K562 (cell line): ENCODE data around the gene PRKCE. TPM values are rescaled to one million over a fixed set of nuclear protein-coding genes. Genes with fewer than 3 reads are reported as not detected.
A peak's percentile ranks its signal among the peaks of the same experiment; 100 is the strongest.

Source experiments
- ATAC-seq: fragments of 200-7000 bp; cut with Tn5 transposase; 3 replicates; pipeline ENCODE4 v1.9.1; 2020; ENCODE audit warnings: moderate library complexity
- BruUV-seq: library from RNA; stranded (reverse); fragments of 400-500 nt; replicated peaks from 2 replicates; lab custom pipeline; 2021; lab: Mats Ljungman, UMichigan
- CTCF ChIA-PET: fragments of 300-600 bp; formaldehyde crosslinking; extraction: SDS; loops from one replicate; lab custom pipeline; 2021; ENCODE audit warnings: low intra/inter-chr PET ratio; lab: Yijun Ruan, JAX
- POLR2A ChIA-PET: fragments of 300-600, 350-650 bp; sonication (Branson Sonifier 250); formaldehyde crosslinking; extraction: SDS; loops from one replicate; lab custom pipeline; 2021; ENCODE audit warnings: antibody characterized with exemption, inconsistent platforms; lab: Yijun Ruan, JAX
- DNase-seq, 4 experiments: peaks; one replicate each; pipeline versions ENCODE4 v3.0.0 to v3.0.0-alpha.2; 2011 to 2018; ENCODE audit warnings: low spot score in 3 of 4, mixed read lengths in 3 of 4; ENCODE audit errors: extremely low read depth in 1 of 4
- FAIRE-seq: peaks from 2 replicates; lab custom pipeline; 2011; peaks lifted over from hg19 to GRCh38; lab: Jason Lieb, UNC
- H2AFZ ChIP-seq: 2 replicates; pipeline ENCODE4 v1.6.0; 2011; ENCODE audit warnings: low read depth, low read length, control low read depth, inconsistent platforms
- H3K27ac ChIP-seq: fragments of 200-600 bp; 3 replicates; pipeline ENCODE4 v1.8.0; 2011; ENCODE audit warnings: low read depth, mild to moderate bottlenecking, control low read depth, inconsistent platforms, low read length, moderate library complexity, mixed read lengths; ENCODE audit errors: extremely low read depth
- H3K27me3 ChIP-seq, 2 experiments: fragments of 300-600 bp in 1 of 2; 2 replicates in 1 of 2; 3 replicates in 1 of 2; pipeline versions ENCODE4 v1.6.0 to v1.8.0; 2011; ENCODE audit warnings: inconsistent platforms in 2 of 2, low read length in 2 of 2, mild to moderate bottlenecking in 1 of 2, mixed read lengths in 1 of 2, moderate library complexity in 1 of 2; ENCODE audit not compliant: control insufficient read depth in 2 of 2, insufficient read depth in 2 of 2
- H3K36me3 ChIP-seq: fragments of 300-600 bp; 3 replicates; pipeline ENCODE4 v1.8.0; 2011; ENCODE audit warnings: mild to moderate bottlenecking, low read length, inconsistent platforms; ENCODE audit not compliant: control insufficient read depth, insufficient read depth
- H3K4me1 ChIP-seq, 2 experiments: fragments of 200-600 bp in 1 of 2; replicated peaks in 1 of 2; 2 replicates in 1 of 2; 3 replicates in 1 of 2; pipeline versions ENCODE4 v1.5.1 to v1.8.0; 2011; ENCODE audit warnings: inconsistent platforms in 2 of 2, low read length in 2 of 2, mild to moderate bottlenecking in 1 of 2, mixed read lengths in 1 of 2, moderate library complexity in 1 of 2; ENCODE audit not compliant: control insufficient read depth in 2 of 2, insufficient read depth in 2 of 2
- H3K4me2 ChIP-seq: 2 replicates; pipeline ENCODE4 v1.6.1; 2011; ENCODE audit warnings: low read length, control low read depth, inconsistent platforms, mixed read lengths; ENCODE audit not compliant: insufficient read depth
- H3K4me3 ChIP-seq: fragments of 200-600 bp; sonication (generic), shearing (Covaris generic); 2 replicates; pipeline ENCODE4 v1.5.1; 2016; ENCODE audit warnings: control low read depth, inconsistent platforms
- H3K79me2 ChIP-seq: fragments of 200-600 bp; 3 replicates; pipeline ENCODE4 v1.8.0; 2011; ENCODE audit warnings: low read length, inconsistent platforms; ENCODE audit not compliant: control insufficient read depth, insufficient read depth
- H3K9ac ChIP-seq, 2 experiments: 2 replicates each; pipeline versions ENCODE4 v1.6.0 to v1.6.1; 2011; ENCODE audit warnings: low read depth in 2 of 2, low read length in 2 of 2, control low read depth in 1 of 2, inconsistent platforms in 1 of 2, mild to moderate bottlenecking in 1 of 2, mixed read lengths in 1 of 2; ENCODE audit not compliant: insufficient read depth in 1 of 2
- H3K9me1 ChIP-seq: one replicate; pipeline ENCODE4 v1.6.0; 2011; ENCODE audit warnings: inconsistent platforms, mild to moderate bottlenecking, low read length, moderate library complexity; ENCODE audit not compliant: control insufficient read depth, insufficient read depth
- H3K9me3 ChIP-seq: replicated peaks from 2 replicates; pipeline ENCODE4 v1.5.1; 2011; ENCODE audit warnings: low read depth, low read length, inconsistent platforms; ENCODE audit not compliant: control insufficient read depth, insufficient read depth
- H4K20me1 ChIP-seq: replicated peaks from 2 replicates; pipeline ENCODE4 v1.6.1; 2011; ENCODE audit warnings: low read length, inconsistent platforms, mixed read lengths; ENCODE audit not compliant: control insufficient read depth, insufficient read depth
- ADNP ChIP-seq: fragments of 200-800 bp; sonication (Bioruptor generic); IDR thresholded peaks from 2 replicates; pipeline ENCODE4 v1.6.1; 2016; ENCODE audit warnings: missing genetic modification characterization, missing compliant biosample characterization
- RBM25 ChIP-seq: fragments of 200-400 bp; formaldehyde crosslinking; IDR thresholded peaks from 2 replicates; pipeline ENCODE4 v1.6.1; 2018; ENCODE audit warnings: low read length, low read depth, moderate library complexity; ENCODE audit not compliant: severe bottlenecking
- WGBS: fragments of 100-300 bp; shearing (Covaris generic); methylation state at CpG from one replicate; pipeline ENCODE4 v1.1.6; 2016; ENCODE audit warnings: low coverage, mixed read lengths; ENCODE audit not compliant: insufficient coverage; ENCODE audit errors: missing lambda C conversion rate; 5-methylcytosine and 5-hydroxymethylcytosine counted together
- in situ Hi-C: fragments of 300-500 bp; cut with MboI; formaldehyde crosslinking; loops from 4 replicates; pipeline ENCODE4 v1.15.0; 2018; ENCODE audit warnings: inconsistent platforms, mixed read lengths
- intact Hi-C: fragments of 100-400 bp; cut with micrococcal nuclease; formaldehyde crosslinking; loops from 2 replicates; pipeline ENCODE4 v1.14.2; 2022
- polyA plus RNA-seq, 8 experiments: library from polyadenylated mRNA; depleted of rRNA in 4 of 8; stranded (reverse) in 5 of 8; unstranded in 3 of 8; fragments of >200 nt; fragmentation: Nextera tagmentation in 2 of 8; fragmentation: Illumina TruSeq in 1 of 8; extraction: Ambion mirVana in 2 of 8; extraction: Trizol in 1 of 8; gene quantifications; 2 replicates each; pipeline versions ENCODE4 v1.2.1 to v1.2.3, GENCODE V29; 2011 to 2014; ENCODE audit warnings: inconsistent platforms in 1 of 8, missing spikeins in 1 of 8
- total RNA-seq, 7 experiments: library from RNA; depleted of rRNA in 6 of 7; stranded (reverse); fragments of >200 nt in 6 of 7; fragmentation: Illumina TruSeq in 2 of 7; extraction: Trizol in 2 of 7; gene quantifications; 2 replicates each; pipeline versions ENCODE4 v1.2.1 to v1.2.3, GENCODE V29; 2011 to 2021; ENCODE audit warnings: low replicate concordance in 1 of 7
- TF ChIP-seq, protein P1 (sequence below), 2 experiments: fragments of 450-650 bp; conservative IDR thresholded peaks; 2 replicates each; pipeline ENCODE4 v1.6.1; 2017; ENCODE audit warnings: mild to moderate bottlenecking in 2 of 2, moderate library complexity in 2 of 2

The PRKCE gene
- total and polyA plus RNA-seq, 9 of the 15 experiments (the other 6 are each of a cell fraction or from before 2014, with no cell fraction given) = 0.06 to 1.0 (median 0.22) TPM; not detected in 1

DNA sequence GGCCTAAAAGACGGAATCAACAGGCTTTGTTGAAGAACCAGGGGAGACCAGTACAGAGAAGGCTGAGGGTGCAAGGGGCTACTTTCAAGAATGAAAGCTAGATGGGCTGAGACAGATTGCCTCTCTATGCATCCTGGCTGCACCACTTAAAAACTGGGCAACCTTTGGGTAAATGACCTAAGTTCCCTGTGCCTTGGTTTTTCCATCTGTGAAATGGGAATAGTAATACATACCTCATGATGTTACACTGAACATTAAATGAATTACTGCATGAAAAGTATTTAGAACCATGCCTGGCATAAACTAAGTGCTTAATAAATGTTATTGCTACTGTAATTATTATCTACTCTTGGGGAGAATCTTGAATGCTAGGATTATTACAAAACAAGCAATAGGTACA lies 106.5 kb downstream of the PRKCE start:
- no peaks in the 10 kb centered on the region for H3K36me3 ChIP-seq
- 0% methylated on average over 1 of the region's 1 CpG for WGBS
- TF ChIP-seq ADNP (tag) (peak; percentile 38; the same call in 1 of the 2 replicates), RBM25 (peak; percentile 50)
- TF ChIP-seq, protein P1, sequence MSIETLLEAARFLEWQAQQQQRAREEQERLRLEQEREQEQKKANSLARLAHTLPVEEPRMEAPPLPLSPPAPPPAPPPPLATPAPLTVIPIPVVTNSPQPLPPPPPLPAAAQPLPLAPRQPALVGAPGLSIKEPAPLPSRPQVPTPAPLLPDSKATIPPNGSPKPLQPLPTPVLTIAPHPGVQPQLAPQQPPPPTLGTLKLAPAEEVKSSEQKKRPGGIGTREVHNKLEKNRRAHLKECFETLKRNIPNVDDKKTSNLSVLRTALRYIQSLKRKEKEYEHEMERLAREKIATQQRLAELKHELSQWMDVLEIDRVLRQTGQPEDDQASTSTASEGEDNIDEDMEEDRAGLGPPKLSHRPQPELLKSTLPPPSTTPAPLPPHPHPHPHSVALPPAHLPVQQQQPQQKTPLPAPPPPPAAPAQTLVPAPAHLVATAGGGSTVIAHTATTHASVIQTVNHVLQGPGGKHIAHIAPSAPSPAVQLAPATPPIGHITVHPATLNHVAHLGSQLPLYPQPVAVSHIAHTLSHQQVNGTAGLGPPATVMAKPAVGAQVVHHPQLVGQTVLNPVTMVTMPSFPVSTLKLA (conservative IDR thresholded peaks at IDR 0.05) = no peak

More for the DNA sequence above, 106.5 kb downstream of the PRKCE start:
- no peaks in the 10 kb centered on the region for H3K9me1 ChIP-seq
- CTCF ChIA-PET = no interaction called here
- no peak overlapping the region for H2AFZ ChIP-seq
- BruUV-seq = no TSS peak
- no peaks in the 10 kb centered on the region; the same call in 1 of the 2 replicates for H4K20me1 ChIP-seq
- intact Hi-C loops (no loop called here), in situ Hi-C loops (no loop called here)
- H3K79me2 ChIP-seq = no peaks in the 10 kb centered on the region
- no peak overlapping the region for H3K4me2 ChIP-seq
- ATAC-seq (no peak), FAIRE-seq (no peak), DNase-seq (no peak)
- POLR2A ChIA-PET = interaction anchor here (0.6 kb wide), 1 partner anchor 11 kb away, joined by 4 read pairs; no protein-coding TSS in a partner anchor
- no peak overlapping the region for H3K4me3 ChIP-seq
- H3K9ac ChIP-seq = no peak overlapping the region
- no peaks in the 10 kb centered on the region; a peak in 1 of 5 replicates for H3K4me1 ChIP-seq
- H3K27ac ChIP-seq = no peak overlapping the region
- H3K9me3 ChIP-seq = no peaks in the 10 kb centered on the region
- H3K27me3 ChIP-seq = peaks cover 24 to 50% of the 10 kb centered on the region in 2 experiments
